GM23338 (cell line): ENCODE data around the gene CERS5. TPM values are rescaled to one million over a fixed set of nuclear protein-coding genes. Genes with fewer than 3 reads are reported as not detected.

Source experiments
- ATAC-seq: fragments of 200-7000 bp; cut with Tn5 transposase; 3 replicates; pipeline ENCODE4 v1.9.1; 2020
- DNase-seq: peaks from one replicate; pipeline ENCODE4 v3.0.0-alpha.2; 2015; ENCODE audit warnings: low spot score
- H2AFZ ChIP-seq: fragments of 200-600 bp; sonication (generic); 2 replicates; pipeline ENCODE4 v1.8.0; 2016; ENCODE audit warnings: antibody characterized with exemption, mild to moderate bottlenecking, moderate library complexity
- H3F3A ChIP-seq: fragments of 200-600 bp; sonication (generic); replicated peaks from 2 replicates; pipeline ENCODE4 v1.8.0; 2017; ENCODE audit warnings: antibody characterized with exemption, mixed run types, low read depth
- H3K27ac ChIP-seq: fragments of 200-600 bp; sonication (generic); 2 replicates; pipeline ENCODE4 v1.6.1; 2016; ENCODE audit warnings: low read depth
- H3K27me3 ChIP-seq: fragments of 200-600 bp; sonication (generic); 2 replicates; pipeline ENCODE4 v1.8.0; 2016; ENCODE audit warnings: mild to moderate bottlenecking, mixed run types, moderate library complexity; ENCODE audit not compliant: insufficient read depth
- H3K36me3 ChIP-seq: fragments of 200-600 bp; sonication (generic); 2 replicates; pipeline ENCODE4 v1.8.0; 2016; ENCODE audit warnings: mild to moderate bottlenecking; ENCODE audit not compliant: insufficient read depth
- H3K4me1 ChIP-seq: fragments of 200-600 bp; sonication (generic); 2 replicates; pipeline ENCODE4 v1.8.0; 2016; ENCODE audit warnings: mild to moderate bottlenecking, moderate library complexity; ENCODE audit not compliant: insufficient read depth
- H3K4me2 ChIP-seq: fragments of 200-600 bp; sonication (generic); 2 replicates; pipeline ENCODE4 v1.7.1; 2017; ENCODE audit warnings: mixed run types
- H3K4me3 ChIP-seq: fragments of 200-600 bp; sonication (generic); 2 replicates; pipeline ENCODE4 v1.6.1; 2016; ENCODE audit warnings: mixed run types
- H3K79me2 ChIP-seq: fragments of 200-600 bp; sonication (generic); replicated peaks from 2 replicates; pipeline ENCODE4 v1.8.0; 2017; ENCODE audit warnings: mild to moderate bottlenecking; ENCODE audit not compliant: insufficient read depth
- H3K9me2 ChIP-seq: fragments of 200-600 bp; sonication (generic); 2 replicates; pipeline ENCODE4 v1.8.0; 2017; ENCODE audit not compliant: insufficient read depth
- H4K20me1 ChIP-seq: fragments of 200-600 bp; sonication (generic); replicated peaks from 2 replicates; pipeline ENCODE4 v1.8.0; 2017; ENCODE audit warnings: mild to moderate bottlenecking; ENCODE audit not compliant: insufficient read depth
- H3K27ac Mint-ChIP-seq: 2 replicates; pipeline ENCODE4 v1.8.0; 2020; ENCODE audit warnings: inconsistent platforms, mild to moderate bottlenecking, moderate library complexity, mixed read lengths
- H3K27me3 Mint-ChIP-seq: 3 replicates; pipeline ENCODE4 v1.8.0; 2022; ENCODE audit warnings: low read depth, mild to moderate bottlenecking, moderate library complexity, mixed read lengths, inconsistent platforms; ENCODE audit not compliant: insufficient read depth, poor library complexity
- H3K36me3 Mint-ChIP-seq: 3 replicates; pipeline ENCODE4 v1.8.0; 2021; ENCODE audit warnings: low read depth, mild to moderate bottlenecking, inconsistent platforms, moderate library complexity, mixed read lengths
- H3K4me1 Mint-ChIP-seq: 3 replicates; pipeline ENCODE4 v1.8.0; 2020; ENCODE audit warnings: mild to moderate bottlenecking, inconsistent platforms, mixed read lengths
- H3K4me3 Mint-ChIP-seq: 3 replicates; pipeline ENCODE4 v1.8.0; 2021; ENCODE audit warnings: moderate library complexity, mild to moderate bottlenecking, inconsistent platforms, mixed read lengths
- H3K9me3 Mint-ChIP-seq: 3 replicates; pipeline ENCODE4 v1.8.0; 2020; ENCODE audit warnings: moderate library complexity, mild to moderate bottlenecking, inconsistent platforms, mixed read lengths
- CREB1 ChIP-seq: fragments of 250-450 bp; sonication (Bioruptor Pico); IDR thresholded peaks from 2 replicates; pipeline ENCODE4 v1.5.0; 2020; ENCODE audit warnings: low read depth, mild to moderate bottlenecking, moderate library complexity
- CTCF ChIP-seq, 2 experiments: fragments of 200-600 bp in 1 of 2; sonication (generic) in 1 of 2; conservative IDR thresholded peaks; 2 replicates each; pipeline versions ENCODE4 v1.5.1 to v1.6.1; 2016 to 2017; ENCODE audit warnings: antibody characterized with exemption in 2 of 2, low read depth in 2 of 2, mild to moderate bottlenecking in 2 of 2, moderate library complexity in 1 of 2
- ETS1 ChIP-seq: IDR thresholded peaks from 2 replicates; pipeline ENCODE4 v1.6.1; 2016; ENCODE audit warnings: antibody characterized with exemption
- EZH2 ChIP-seq: fragments of 200-600 bp; sonication (generic); IDR thresholded peaks from one replicate; pipeline ENCODE4 v1.8.0; 2017; ENCODE audit warnings: antibody characterized with exemption, mild to moderate bottlenecking, low read depth; ENCODE audit not compliant: unreplicated experiment
- EZH2phosphoT487 ChIP-seq: fragments of 200-600 bp; sonication (generic); IDR thresholded peaks from one replicate; pipeline ENCODE4 v1.8.1; 2018; ENCODE audit warnings: antibody characterized with exemption; ENCODE audit not compliant: unreplicated experiment
- JUNB ChIP-seq: IDR thresholded peaks from one replicate; pipeline ENCODE4 v1.6.1; 2016; ENCODE audit warnings: antibody characterized with exemption; ENCODE audit not compliant: unreplicated experiment
- NANOG ChIP-seq: IDR thresholded peaks from 2 replicates; pipeline ENCODE4 v1.6.1; 2016; ENCODE audit warnings: antibody characterized with exemption, borderline replicate concordance
- POLR2AphosphoS5 ChIP-seq: IDR thresholded peaks from 2 replicates; pipeline ENCODE4 v1.6.1; 2016; ENCODE audit warnings: antibody characterized with exemption, low read depth
- REST ChIP-seq: IDR thresholded peaks from one replicate; pipeline ENCODE4 v1.6.1; 2018; ENCODE audit warnings: antibody characterized with exemption; ENCODE audit not compliant: unreplicated experiment
- STAT1 ChIP-seq: IDR thresholded peaks from one replicate; pipeline ENCODE4 v1.6.1; 2016; ENCODE audit warnings: antibody characterized with exemption; ENCODE audit not compliant: unreplicated experiment
- ZNF114 ChIP-seq: fragments of 250-450 bp; sonication (Bioruptor Pico); IDR thresholded peaks from 2 replicates; pipeline ENCODE4 v1.5.0; 2020; ENCODE audit warnings: mild to moderate bottlenecking, moderate library complexity
- ZNF331 ChIP-seq: fragments of 250-450 bp; sonication (Bioruptor Pico); IDR thresholded peaks from 2 replicates; pipeline ENCODE4 v1.5.0; 2020; ENCODE audit warnings: low read depth, mild to moderate bottlenecking, moderate library complexity
- ZNF462 ChIP-seq: fragments of 250-450 bp; sonication (Bioruptor Pico); IDR thresholded peaks from 2 replicates; pipeline ENCODE4 v1.5.0; 2020; ENCODE audit warnings: mild to moderate bottlenecking, moderate library complexity
- polyA plus RNA-seq: library from polyadenylated mRNA; unstranded; fragments of >200 nt; fragmentation: Nextera tagmentation; extraction: Ambion mirVana; gene quantifications from 2 replicates; pipeline ENCODE4 v1.2.1, GENCODE V29; 2016
- total RNA-seq: library from RNA; depleted of rRNA; stranded (reverse); fragments of >200 nt; shearing (Covaris generic); gene quantifications from 2 replicates; pipeline ENCODE4 v1.2.3, GENCODE V29; 2014

Gene CERS5
- total and polyA plus RNA-seq, 2 experiments from 2014 or later = 42.7 to 56.5 TPM

GRCh38 chr12:50205648-50206047, 38.5 kb upstream of the CERS5 start:
- Mint-ChIP-seq H3K4me1 (peaks cover 16% of the 10 kb centered on the region), H3K9me3 (no peaks in the 10 kb centered on the region), H3K27me3 (peaks cover 6% of the 10 kb centered on the region), H3K4me3 (no peak overlapping the region), H3K27ac (no peak overlapping the region; the same call in 1 of the 2 replicates), H3K36me3 (peaks cover 33% of the 10 kb centered on the region)
- peak overlapping the region; percentile 69 for H3K27ac ChIP-seq
- TF ChIP-seq STAT1 (no peak), EZH2 (no peak), ZNF331 (CRISPR knock-in tag) (no peak), ZNF114 (CRISPR knock-in tag) (no peak), REST (no peak), POLR2AphosphoS5 (no peak), CREB1 (CRISPR knock-in tag) (no peak), EZH2phosphoT487 (no peak), JUNB (no peak), NANOG (no peak), CTCF (conservative IDR thresholded peaks at IDR 0.05; ENCODE audit: low read depth in 2 of 2) (no peak), ZNF462 (CRISPR knock-in tag) (no peak), ETS1 (no peak)
- DNase-seq (no peak), ATAC-seq (no peak)
- no peak overlapping the region for H3K4me3 ChIP-seq
- no peaks in the 10 kb centered on the region; the same call in 1 of the 2 replicates for H3F3A ChIP-seq
- peaks cover 14% of the 10 kb centered on the region; the same call in 1 of the 2 replicates for H3K79me2 ChIP-seq
- peaks cover 14% of the 10 kb centered on the region; the same call in 1 of the 2 replicates for H3K36me3 ChIP-seq
- no peak overlapping the region for H3K4me2 ChIP-seq
- H3K4me1 ChIP-seq = peaks cover 15% of the 10 kb centered on the region
- no peaks in the 10 kb centered on the region for H4K20me1 ChIP-seq
- H2AFZ ChIP-seq = no peak overlapping the region
- H3K9me2 ChIP-seq = no peaks in the 10 kb centered on the region
- H3K27me3 ChIP-seq = no peaks in the 10 kb centered on the region
